Suprapubic skin (tissue), 4 donors: ENCODE results near the gene CASQ1. TPM values are rescaled to one million over a fixed set of nuclear protein-coding genes. Genes with fewer than 3 reads are reported as not detected.

ENCODE experiments used
- DNase-seq, 2 donors: peaks; one replicate each; pipeline ENCODE4 v3.0.0-alpha.2; 2019; ENCODE audit warnings: low spot score in 2 of 2
- H3K27ac ChIP-seq: fragments of 200-600 bp; sonication (generic); one replicate; pipeline ENCODE4 v1.5.1; 2019
- H3K27me3 ChIP-seq: fragments of 200-600 bp; sonication (generic); one replicate; pipeline ENCODE4 v1.5.1; 2019
- H3K36me3 ChIP-seq: fragments of 200-600 bp; sonication (generic); one replicate; pipeline ENCODE4 v1.5.1; 2019
- H3K4me1 ChIP-seq: fragments of 200-600 bp; sonication (generic); one replicate; pipeline ENCODE4 v1.5.1; 2019
- H3K4me3 ChIP-seq: fragments of 200-600 bp; sonication (generic); one replicate; pipeline ENCODE4 v1.5.1; 2019; ENCODE audit warnings: mild to moderate bottlenecking
- H3K9me3 ChIP-seq: fragments of 200-600 bp; sonication (generic); one replicate; pipeline ENCODE4 v1.5.1; 2019
- EP300 ChIP-seq: sonication (generic); formaldehyde crosslinking; IDR thresholded peaks from one replicate; pipeline ENCODE4 v1.6.1; 2017; ENCODE audit warnings: antibody characterized with exemption
- POLR2A ChIP-seq, 2 donors: fragments of 450-650 bp; IDR thresholded peaks; one replicate each; pipeline ENCODE4 v1.6.1; 2017; ENCODE audit warnings: antibody characterized with exemption in 2 of 2, mild to moderate bottlenecking in 2 of 2, moderate library complexity in 2 of 2
- POLR2AphosphoS5 ChIP-seq, 3 donors: sonication (generic); formaldehyde crosslinking; IDR thresholded peaks; one replicate each; pipeline ENCODE4 v1.6.1; 2017; ENCODE audit warnings: antibody characterized with exemption in 3 of 3
- WGBS: methylation state at CpG from one replicate; pipeline ENCODE4 v1.1.5; 2018; 5-methylcytosine and 5-hydroxymethylcytosine counted together
- total RNA-seq, 4 donors: library from RNA; depleted of rRNA; stranded (reverse); fragments of >200 nt; gene quantifications; one replicate each; pipeline ENCODE4 v1.1.0, GENCODE V29; 2016
- TF ChIP-seq, protein P1 (sequence below), 2 donors: fragments of 200-600 bp in 1 of 2; fragments of 450-650 bp in 1 of 2; sonication (generic) in 1 of 2; IDR thresholded peaks; one replicate each; pipeline ENCODE4 v1.5.1; 2016 to 2019; ENCODE audit warnings: antibody characterized with exemption in 2 of 2, mild to moderate bottlenecking in 1 of 2, moderate library complexity in 1 of 2

CASQ1 gene
- total RNA-seq, 4 donors from 2014 or later = not detected

DNA sequence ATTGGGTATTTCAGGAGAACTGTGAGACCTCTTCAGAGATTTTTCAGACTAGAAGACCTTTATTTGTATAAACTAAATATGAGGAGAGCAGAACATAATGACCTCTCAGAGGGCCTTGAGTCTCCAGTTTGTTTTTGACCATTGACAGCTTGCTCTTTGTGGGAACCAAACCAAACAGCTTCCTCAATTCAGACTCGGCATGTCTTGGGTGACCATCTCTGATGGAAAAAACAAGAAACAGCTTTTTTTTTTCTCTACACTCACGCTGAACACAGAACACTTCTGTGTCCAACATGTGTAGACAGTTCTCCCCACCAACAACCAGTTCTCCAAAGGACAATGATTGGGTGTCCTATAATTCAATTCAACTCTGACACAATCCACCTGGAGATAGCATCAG lies 27.4 kb upstream of the CASQ1 start:
- H3K4me1 ChIP-seq = no peaks in the 10 kb centered on the region
- TF ChIP-seq POLR2A (IDR thresholded peaks at IDR 0.05) = no peak
- TF ChIP-seq POLR2AphosphoS5 (IDR thresholded peaks at IDR 0.05) = no peak
- TF ChIP-seq EP300 = no peak
- TF ChIP-seq, protein P1, sequence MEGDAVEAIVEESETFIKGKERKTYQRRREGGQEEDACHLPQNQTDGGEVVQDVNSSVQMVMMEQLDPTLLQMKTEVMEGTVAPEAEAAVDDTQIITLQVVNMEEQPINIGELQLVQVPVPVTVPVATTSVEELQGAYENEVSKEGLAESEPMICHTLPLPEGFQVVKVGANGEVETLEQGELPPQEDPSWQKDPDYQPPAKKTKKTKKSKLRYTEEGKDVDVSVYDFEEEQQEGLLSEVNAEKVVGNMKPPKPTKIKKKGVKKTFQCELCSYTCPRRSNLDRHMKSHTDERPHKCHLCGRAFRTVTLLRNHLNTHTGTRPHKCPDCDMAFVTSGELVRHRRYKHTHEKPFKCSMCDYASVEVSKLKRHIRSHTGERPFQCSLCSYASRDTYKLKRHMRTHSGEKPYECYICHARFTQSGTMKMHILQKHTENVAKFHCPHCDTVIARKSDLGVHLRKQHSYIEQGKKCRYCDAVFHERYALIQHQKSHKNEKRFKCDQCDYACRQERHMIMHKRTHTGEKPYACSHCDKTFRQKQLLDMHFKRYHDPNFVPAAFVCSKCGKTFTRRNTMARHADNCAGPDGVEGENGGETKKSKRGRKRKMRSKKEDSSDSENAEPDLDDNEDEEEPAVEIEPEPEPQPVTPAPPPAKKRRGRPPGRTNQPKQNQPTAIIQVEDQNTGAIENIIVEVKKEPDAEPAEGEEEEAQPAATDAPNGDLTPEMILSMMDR (IDR thresholded peaks at IDR 0.05) = no peak
- peaks cover 7% of the 10 kb centered on the region for H3K27me3 ChIP-seq
- no peaks in the 10 kb centered on the region for H3K36me3 ChIP-seq
- H3K27ac ChIP-seq = no peak overlapping the region
- H3K9me3 ChIP-seq = no peaks in the 10 kb centered on the region
- no peak for DNase-seq
- H3K4me3 ChIP-seq = no peak overlapping the region
- 77% methylated on average over 2 of the region's 2 CpGs for WGBS

DNA sequence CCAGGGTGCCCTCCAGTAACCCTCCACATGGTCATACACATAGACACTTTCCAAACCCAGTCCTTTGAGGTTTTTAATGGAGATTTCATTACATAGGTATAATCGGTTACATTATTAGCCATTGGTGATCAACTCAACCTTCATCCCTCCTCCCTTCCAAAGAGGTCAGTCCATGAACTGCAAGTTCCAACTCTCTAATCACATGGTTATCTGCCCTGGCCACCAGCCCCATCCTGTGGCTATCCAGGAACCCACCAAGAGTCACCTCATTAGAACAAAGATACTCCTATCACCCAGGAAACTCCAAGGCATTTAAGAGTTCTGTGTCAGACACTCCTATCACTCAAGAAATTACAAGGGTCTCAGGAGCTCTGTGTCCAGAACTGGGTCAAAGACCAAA lies 26.8 kb upstream of the CASQ1 start:
- Histone ChIP-seq H3K27me3 (peaks cover 7% of the 10 kb centered on the region), H3K4me3 (no peak overlapping the region), H3K9me3 (no peaks in the 10 kb centered on the region), H3K27ac (no peak overlapping the region), H3K36me3 (no peaks in the 10 kb centered on the region), H3K4me1 (no peaks in the 10 kb centered on the region)
- 100% methylated on average over 1 of the region's 1 CpG for WGBS
- TF ChIP-seq POLR2A (IDR thresholded peaks at IDR 0.05) (no peak), POLR2AphosphoS5 (IDR thresholded peaks at IDR 0.05) (no peak), EP300 (no peak)
- TF ChIP-seq, protein P1 (IDR thresholded peaks at IDR 0.05) = no peak
- DNase-seq = no peak

DNA sequence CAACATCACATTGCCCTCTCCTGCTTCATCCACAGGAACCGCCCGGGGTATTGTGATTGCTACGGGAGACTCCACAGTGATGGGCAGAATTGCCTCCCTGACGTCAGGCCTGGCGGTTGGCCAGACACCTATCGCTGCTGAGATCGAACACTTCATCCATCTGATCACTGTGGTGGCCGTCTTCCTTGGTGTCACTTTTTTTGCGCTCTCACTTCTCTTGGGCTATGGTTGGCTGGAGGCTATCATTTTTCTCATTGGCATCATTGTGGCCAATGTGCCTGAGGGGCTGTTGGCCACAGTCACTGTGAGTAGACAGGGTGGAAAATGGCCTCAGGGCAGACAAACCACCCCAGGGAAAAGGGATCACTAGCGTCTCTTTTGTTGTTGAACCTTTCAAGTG lies 26.3 kb upstream of the CASQ1 start:
- DNase-seq = no peak
- TF ChIP-seq, protein P1 (IDR thresholded peaks at IDR 0.05) = no peak
- TF ChIP-seq EP300 = no peak
- TF ChIP-seq POLR2A (IDR thresholded peaks at IDR 0.05) = no peak
- H3K27ac ChIP-seq = no peak overlapping the region
- H3K27me3 ChIP-seq = peaks cover 7% of the 10 kb centered on the region
- 83% methylated on average over 10 of the region's 10 CpGs for WGBS
- no peaks in the 10 kb centered on the region for H3K4me1 ChIP-seq
- no peaks in the 10 kb centered on the region for H3K36me3 ChIP-seq
- H3K4me3 ChIP-seq = no peak overlapping the region
- H3K9me3 ChIP-seq = no peaks in the 10 kb centered on the region

DNA sequence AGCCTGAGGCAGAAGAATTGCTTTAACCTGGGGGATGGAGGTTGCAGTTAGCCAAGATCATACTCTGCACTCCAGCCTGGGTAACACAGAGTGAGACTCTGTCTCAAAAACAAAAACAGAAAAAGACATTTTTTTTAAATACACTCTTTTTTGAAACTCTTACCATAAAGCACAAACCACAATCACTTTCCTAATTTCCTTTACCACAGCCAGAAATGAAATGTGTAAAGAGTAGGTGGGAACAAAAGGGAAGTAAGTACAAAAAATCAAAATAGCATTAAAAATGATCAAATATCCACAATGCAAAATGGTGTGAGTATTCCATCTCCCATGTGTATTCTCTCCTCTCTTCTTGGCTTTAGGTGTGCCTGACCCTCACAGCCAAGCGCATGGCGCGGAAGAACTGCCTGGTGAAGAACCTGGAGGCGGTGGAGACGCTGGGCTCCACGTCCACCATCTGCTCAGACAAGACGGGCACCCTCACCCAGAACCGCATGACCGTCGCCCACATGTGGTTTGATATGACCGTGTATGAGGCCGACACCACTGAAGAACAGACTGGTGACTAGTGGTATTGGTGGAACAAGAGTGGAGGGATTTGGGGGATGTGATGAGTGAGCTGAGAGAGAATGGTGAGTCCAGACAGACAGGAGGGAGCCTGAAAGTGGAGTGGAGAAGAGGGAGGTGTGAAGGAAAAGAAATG lies 24.1 kb upstream of the CASQ1 start:
- no peak for DNase-seq
- WGBS = 84% methylated on average over 12 of the region's 12 CpGs

DNA sequence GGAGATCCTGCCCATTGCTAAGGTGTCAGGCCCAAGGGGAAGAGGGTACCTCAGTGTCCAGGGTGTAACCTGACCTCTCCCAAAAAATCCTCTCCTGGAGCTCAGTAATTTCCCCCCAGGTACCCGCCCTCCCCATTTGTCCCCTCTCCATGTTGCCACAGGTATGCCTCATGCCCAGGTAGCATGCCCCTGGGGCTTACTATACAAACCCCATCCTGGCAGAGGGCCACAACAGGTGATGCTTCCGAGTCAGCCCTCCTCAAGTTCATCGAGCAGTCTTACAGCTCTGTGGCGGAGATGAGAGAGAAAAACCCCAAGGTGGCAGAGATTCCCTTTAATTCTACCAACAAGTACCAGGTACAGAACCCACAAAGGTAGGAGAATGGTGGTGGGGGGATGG lies 23.3 kb upstream of the CASQ1 start:
- Histone ChIP-seq H3K27me3 (peaks cover 7% of the 10 kb centered on the region), H3K9me3 (no peaks in the 10 kb centered on the region), H3K36me3 (no peaks in the 10 kb centered on the region), H3K4me3 (no peak overlapping the region), H3K4me1 (no peaks in the 10 kb centered on the region), H3K27ac (no peak overlapping the region)
- DNase-seq = no peak
- 58% methylated on average over 4 of the region's 4 CpGs for WGBS
- TF ChIP-seq EP300 = no peak
- TF ChIP-seq, protein P1 (IDR thresholded peaks at IDR 0.05) = no peak
- no peak for TF ChIP-seq POLR2AphosphoS5 (IDR thresholded peaks at IDR 0.05)
- TF ChIP-seq POLR2A (IDR thresholded peaks at IDR 0.05) = no peak

More for the DNA sequence above, 24.1 kb upstream of the CASQ1 start:
- Histone ChIP-seq H3K4me1 (no peaks in the 10 kb centered on the region), H3K27me3 (peaks cover 7% of the 10 kb centered on the region), H3K4me3 (no peak overlapping the region), H3K9me3 (no peaks in the 10 kb centered on the region), H3K27ac (no peak overlapping the region), H3K36me3 (no peaks in the 10 kb centered on the region)
- TF ChIP-seq, protein P1 (IDR thresholded peaks at IDR 0.05) = no peak
- TF ChIP-seq POLR2A (IDR thresholded peaks at IDR 0.05) (no peak), EP300 (no peak), POLR2AphosphoS5 (IDR thresholded peaks at IDR 0.05) (no peak)
